Measurements from ENCODE around the gene DISC1. TPM values are rescaled to one million over a fixed set of nuclear protein-coding genes. Genes with fewer than 3 reads are reported as not detected.

Gene DISC1
- total RNA-seq, 2 donors from 2014 or later = 3.9 to 8.2 TPM

DNA sequence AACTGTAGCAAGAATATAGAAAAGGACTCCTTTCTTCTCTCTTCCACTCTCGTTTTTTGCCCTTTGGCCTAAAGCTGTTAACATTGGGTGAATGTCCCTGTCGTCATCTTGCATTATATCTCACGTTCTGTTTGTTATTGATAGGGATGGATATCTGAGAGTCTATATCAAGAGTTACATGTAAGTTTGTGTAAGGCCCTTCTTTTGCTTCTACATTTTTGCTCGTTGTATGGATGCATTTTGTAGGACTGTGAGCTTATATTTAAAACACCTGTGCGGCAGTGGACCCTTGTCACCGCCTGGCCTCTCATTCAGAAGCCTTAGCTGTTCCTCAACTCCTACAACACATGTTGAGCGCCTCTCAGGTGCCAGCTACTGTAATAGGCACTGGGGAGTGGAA lies 211.9 kb downstream of the DISC1 start:
- no peak for ATAC-seq (replicated peaks)
- H3K36me3 Mint-ChIP-seq (ENCODE audit: low read depth) = no peaks in the 10 kb centered on the region
- no peaks in the 10 kb centered on the region for H3K27me3 Mint-ChIP-seq
- no peaks in the 10 kb centered on the region for H3K9me3 Mint-ChIP-seq
- no peak overlapping the region for H3K4me3 Mint-ChIP-seq
- no peak overlapping the region for H3K27ac Mint-ChIP-seq
- peaks cover 3% of the 10 kb centered on the region for H3K4me1 Mint-ChIP-seq

DNA sequence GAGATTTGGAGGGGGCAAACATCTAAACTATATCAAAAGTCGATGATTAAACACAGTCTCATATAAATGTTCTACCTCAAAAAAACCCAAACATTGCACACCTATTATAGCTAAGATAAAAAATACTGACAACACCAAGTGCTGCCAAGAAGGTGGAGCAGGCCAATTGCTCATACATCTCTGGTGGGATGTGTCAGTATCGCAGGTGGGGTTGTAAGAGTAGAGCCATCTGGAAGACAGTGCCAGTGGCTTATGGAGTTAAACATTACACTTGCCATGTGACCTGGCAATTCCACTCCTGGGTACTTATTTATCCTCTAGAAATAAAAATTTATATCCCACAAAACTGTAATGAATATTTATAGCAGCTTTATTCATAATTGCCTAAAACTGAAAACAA lies 213.4 kb downstream of the DISC1 start:
- Mint-ChIP-seq H3K27ac (no peak overlapping the region), H3K36me3 (ENCODE audit: low read depth) (no peaks in the 10 kb centered on the region), H3K4me1 (peaks cover 8% of the 10 kb centered on the region), H3K27me3 (no peaks in the 10 kb centered on the region), H3K4me3 (no peak overlapping the region), H3K9me3 (no peaks in the 10 kb centered on the region)
- ATAC-seq (replicated peaks) = no peak

DNA sequence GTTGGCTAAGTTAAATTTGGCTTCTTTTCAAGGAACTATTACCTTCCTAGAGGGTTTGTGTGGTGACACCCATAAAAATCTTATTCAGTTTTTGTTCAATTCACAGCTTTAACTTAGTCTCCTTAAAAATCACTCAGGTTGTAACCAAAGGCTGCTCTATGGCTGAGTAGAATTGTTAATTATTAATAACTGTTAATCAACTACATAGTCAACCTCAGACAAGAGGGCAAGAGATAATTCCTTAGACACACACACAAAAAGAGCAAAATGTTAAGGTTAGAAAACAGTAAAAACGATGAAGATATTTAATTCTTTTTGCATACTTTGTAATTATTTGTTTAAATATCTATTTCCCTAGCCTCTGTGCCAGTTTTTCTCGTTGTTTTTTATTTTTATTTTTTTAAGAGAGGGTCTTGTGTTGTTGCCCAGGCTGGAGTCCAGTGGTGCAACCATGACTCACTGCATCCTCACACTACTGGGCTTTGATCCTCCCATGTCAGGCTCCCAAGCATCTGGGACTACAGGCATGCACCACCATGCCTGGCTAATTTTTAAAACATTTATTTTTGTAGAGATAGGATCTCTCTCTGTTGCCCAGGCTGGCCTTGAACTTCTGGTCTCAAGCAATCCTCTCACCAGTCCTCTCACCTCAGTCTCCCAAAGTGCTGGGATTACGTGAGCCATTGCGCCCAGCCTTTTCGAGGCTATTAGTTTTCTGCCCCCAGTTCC lies 215.2 kb downstream of the DISC1 start:
- H3K9me3 Mint-ChIP-seq = no peaks in the 10 kb centered on the region
- ATAC-seq (replicated peaks) = no peak
- H3K36me3 Mint-ChIP-seq (ENCODE audit: low read depth) = no peaks in the 10 kb centered on the region
- H3K27me3 Mint-ChIP-seq = no peaks in the 10 kb centered on the region
- no peak overlapping the region for H3K27ac Mint-ChIP-seq
- peaks cover 13% of the 10 kb centered on the region for H3K4me1 Mint-ChIP-seq
- no peak overlapping the region for H3K4me3 Mint-ChIP-seq

DNA sequence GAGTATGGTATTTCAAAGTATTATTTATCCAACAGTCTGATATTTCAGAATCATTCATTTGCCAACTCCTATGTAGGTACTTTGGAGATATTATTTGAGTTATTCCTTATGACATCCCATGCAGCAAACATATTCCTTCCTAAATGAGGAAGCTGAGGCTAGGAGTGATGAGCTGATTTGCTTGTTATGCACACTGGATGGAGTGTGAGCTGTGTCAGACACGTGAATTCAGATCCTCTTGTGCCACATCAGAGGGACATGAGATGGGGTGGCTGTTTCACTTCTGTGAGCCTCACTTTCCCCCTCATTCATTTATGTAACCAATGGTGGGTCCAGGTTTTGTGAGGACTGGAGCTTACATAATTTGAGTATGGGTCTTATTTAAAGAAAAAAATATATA lies 215.9 kb downstream of the DISC1 start:
- Mint-ChIP-seq H3K4me1 (peaks cover 13% of the 10 kb centered on the region), H3K27me3 (no peaks in the 10 kb centered on the region)
- ATAC-seq (replicated peaks) = no peak

GRCh38 chr1:231844986-231845502 lies 218.5 kb downstream of the DISC1 start:
- H3K36me3 Mint-ChIP-seq (ENCODE audit: low read depth) = no peaks in the 10 kb centered on the region
- H3K4me3 Mint-ChIP-seq = no peak overlapping the region
- H3K27me3 Mint-ChIP-seq = no peaks in the 10 kb centered on the region
- H3K4me1 Mint-ChIP-seq = peaks cover 13% of the 10 kb centered on the region
- ATAC-seq (replicated peaks) = no peak
- no peaks in the 10 kb centered on the region for H3K9me3 Mint-ChIP-seq
- H3K27ac Mint-ChIP-seq = peak overlapping the region; percentile 39

More for the DNA sequence above, 215.9 kb downstream of the DISC1 start:
- no peak overlapping the region for H3K4me3 Mint-ChIP-seq
- H3K9me3 Mint-ChIP-seq = no peaks in the 10 kb centered on the region
- no peak overlapping the region for H3K27ac Mint-ChIP-seq
- no peaks in the 10 kb centered on the region for H3K36me3 Mint-ChIP-seq (ENCODE audit: low read depth)

- H3K27me3 Mint-ChIP-seq = no peaks in the 10 kb centered on the region
- no peaks in the 10 kb centered on the region for H3K9me3 Mint-ChIP-seq
- H3K36me3 Mint-ChIP-seq (ENCODE audit: low read depth) = no peaks in the 10 kb centered on the region
- H3K27ac Mint-ChIP-seq = no peak overlapping the region
- peaks cover 13% of the 10 kb centered on the region for H3K4me1 Mint-ChIP-seq
- no peak overlapping the region for H3K4me3 Mint-ChIP-seq
- no peak for ATAC-seq (replicated peaks)
Observed at GRCh38 chr1:231847612-231848397, 221.2 kb downstream of the DISC1 start.

- Mint-ChIP-seq H3K36me3 (ENCODE audit: low read depth) (no peaks in the 10 kb centered on the region), H3K9me3 (no peaks in the 10 kb centered on the region), H3K4me3 (no peak overlapping the region), H3K27ac (no peak overlapping the region), H3K4me1 (peaks cover 5% of the 10 kb centered on the region), H3K27me3 (no peaks in the 10 kb centered on the region)
- ATAC-seq (replicated peaks) = no peak
Observed at GRCh38 chr1:231849981-231850380, 223.4 kb downstream of the DISC1 start.

DNA sequence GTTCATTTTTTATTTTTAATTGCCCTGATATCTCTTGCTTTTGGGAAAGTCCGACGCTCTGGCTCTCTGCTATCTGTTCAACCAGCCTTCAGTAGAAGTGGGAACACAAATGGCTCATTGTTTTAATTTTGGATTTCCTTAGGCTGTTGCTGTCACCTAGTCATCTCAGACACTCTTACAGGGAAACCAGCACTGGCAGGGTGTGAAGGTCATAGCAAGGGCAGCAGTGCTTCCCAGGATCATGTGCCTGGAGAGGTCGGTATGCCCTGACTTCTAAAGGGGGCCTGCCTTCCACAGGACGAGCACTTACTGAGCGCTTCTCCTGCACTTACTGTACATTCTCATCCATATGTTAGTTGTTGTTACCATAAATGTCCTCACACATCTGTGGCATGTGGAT lies 224.2 kb downstream of the DISC1 start:
- no peak for ATAC-seq (replicated peaks)
- no peaks in the 10 kb centered on the region for H3K36me3 Mint-ChIP-seq (ENCODE audit: low read depth)
- H3K4me1 Mint-ChIP-seq = no peaks in the 10 kb centered on the region
- H3K9me3 Mint-ChIP-seq = no peaks in the 10 kb centered on the region
- no peak overlapping the region for H3K27ac Mint-ChIP-seq
- H3K27me3 Mint-ChIP-seq = no peaks in the 10 kb centered on the region
- H3K4me3 Mint-ChIP-seq = no peak overlapping the region

DNA sequence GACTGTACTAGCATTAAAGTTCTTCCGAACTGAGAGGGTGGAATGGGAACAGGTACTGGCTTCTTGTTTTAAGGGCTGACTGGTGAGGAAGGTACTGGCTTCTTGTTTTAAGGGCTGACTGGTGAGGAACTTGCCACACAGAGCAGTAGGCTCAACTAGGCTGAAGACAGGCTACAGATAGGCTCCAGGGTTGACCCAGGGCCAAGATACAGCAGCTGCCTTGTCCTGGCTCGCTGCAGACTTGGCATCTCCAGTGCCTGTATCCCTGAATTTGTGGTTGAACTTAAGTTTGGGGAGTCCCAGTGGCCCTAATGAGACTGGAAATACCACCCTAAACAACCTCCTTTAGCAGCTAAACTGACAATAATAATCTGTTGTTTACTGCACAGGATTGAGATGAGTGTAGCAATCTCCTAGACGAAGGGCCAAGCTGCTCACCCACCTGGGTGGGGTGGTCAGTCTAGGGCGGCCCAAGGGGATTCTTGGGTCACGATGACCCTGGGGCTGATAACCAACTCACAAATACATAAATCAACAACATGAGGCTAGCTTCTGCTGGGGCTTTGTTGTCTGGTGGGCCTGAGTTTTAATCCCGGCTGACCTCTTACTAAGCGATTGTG lies 227.1 kb downstream of the DISC1 start:
- H3K36me3 Mint-ChIP-seq (ENCODE audit: low read depth) = no peaks in the 10 kb centered on the region
- H3K27me3 Mint-ChIP-seq = no peaks in the 10 kb centered on the region
- H3K27ac Mint-ChIP-seq = no peak overlapping the region
- H3K4me1 Mint-ChIP-seq = no peaks in the 10 kb centered on the region
- H3K9me3 Mint-ChIP-seq = no peaks in the 10 kb centered on the region
- no peak for ATAC-seq (replicated peaks)
- H3K4me3 Mint-ChIP-seq = no peak overlapping the region

DNA sequence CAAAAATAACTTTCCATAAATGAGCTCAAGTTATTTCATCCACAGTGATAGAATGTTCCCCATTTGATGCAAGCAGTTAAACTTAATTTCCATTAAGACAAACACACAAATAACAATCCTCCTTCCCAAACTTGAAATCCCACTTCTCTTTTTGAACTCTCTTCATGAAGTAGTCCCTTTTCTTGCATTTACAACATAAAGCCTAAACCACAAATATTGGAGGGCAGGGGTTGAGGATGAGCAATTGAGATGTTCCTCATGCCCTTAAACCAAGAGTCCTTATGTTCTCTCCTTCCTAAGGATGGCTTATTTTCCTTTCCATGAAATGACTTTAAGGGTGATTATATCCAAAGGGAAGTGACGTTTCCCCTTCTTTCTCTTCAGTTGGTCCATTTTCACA lies 228.8 kb downstream of the DISC1 start:
- no peaks in the 10 kb centered on the region for H3K36me3 Mint-ChIP-seq (ENCODE audit: low read depth)
- no peak overlapping the region for H3K27ac Mint-ChIP-seq
- no peaks in the 10 kb centered on the region for H3K9me3 Mint-ChIP-seq
- no peak for ATAC-seq (replicated peaks)
- no peaks in the 10 kb centered on the region for H3K4me1 Mint-ChIP-seq
- no peak overlapping the region for H3K4me3 Mint-ChIP-seq
- no peaks in the 10 kb centered on the region for H3K27me3 Mint-ChIP-seq

DNA sequence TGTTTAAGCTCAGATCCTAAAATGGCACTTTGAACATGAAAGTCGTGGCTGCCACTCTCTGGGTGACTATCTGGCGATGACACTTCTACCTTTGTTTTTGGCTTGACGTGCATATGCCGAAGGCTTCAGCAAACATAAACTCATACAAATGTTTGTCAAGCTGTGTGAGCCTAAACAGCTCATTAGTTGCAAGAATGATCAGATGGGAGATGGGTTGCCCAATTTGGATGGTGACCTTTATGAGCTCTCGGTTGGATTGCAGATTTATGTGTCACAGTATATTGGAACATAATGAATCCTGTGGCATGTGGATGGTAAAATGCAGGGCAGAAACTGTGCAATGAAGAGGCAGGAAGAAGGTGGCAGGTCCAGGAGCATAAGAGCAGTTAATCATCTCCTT lies 229.3 kb downstream of the DISC1 start:
- Mint-ChIP-seq H3K27ac (no peak overlapping the region), H3K4me1 (peaks cover 5% of the 10 kb centered on the region), H3K27me3 (no peaks in the 10 kb centered on the region), H3K36me3 (ENCODE audit: low read depth) (no peaks in the 10 kb centered on the region), H3K4me3 (no peak overlapping the region), H3K9me3 (no peaks in the 10 kb centered on the region)
- no peak for ATAC-seq (replicated peaks)

DNA sequence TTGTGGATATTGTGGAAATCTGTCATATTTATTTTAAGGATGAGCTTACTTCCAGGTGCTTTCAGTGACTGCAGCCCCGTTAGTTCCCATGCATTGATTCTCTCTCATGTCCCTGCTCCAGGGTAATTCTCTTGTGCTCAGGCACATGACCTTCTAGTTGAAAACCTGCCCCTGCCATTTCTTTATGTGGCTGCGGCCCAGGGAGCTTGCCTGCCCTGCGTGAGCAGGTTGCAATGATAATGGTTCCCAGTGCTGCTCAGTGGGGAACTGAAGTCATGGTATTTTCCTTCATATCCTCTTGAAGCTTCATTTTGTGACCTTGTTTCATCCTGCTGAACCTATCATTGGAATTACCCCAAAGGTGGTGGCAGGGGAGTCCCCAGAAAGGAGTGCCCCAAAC lies 229.8 kb downstream of the DISC1 start:
- ATAC-seq (replicated peaks) = no peak
- no peaks in the 10 kb centered on the region for H3K9me3 Mint-ChIP-seq
- peaks cover 5% of the 10 kb centered on the region for H3K4me1 Mint-ChIP-seq
- no peaks in the 10 kb centered on the region for H3K36me3 Mint-ChIP-seq (ENCODE audit: low read depth)
- H3K27me3 Mint-ChIP-seq = no peaks in the 10 kb centered on the region
- no peak overlapping the region for H3K27ac Mint-ChIP-seq
- H3K4me3 Mint-ChIP-seq = no peak overlapping the region

GRCh38 chr1:231856894-231857293 lies 230.3 kb downstream of the DISC1 start:
- ATAC-seq (replicated peaks) = no peak
- Mint-ChIP-seq H3K36me3 (ENCODE audit: low read depth) (no peaks in the 10 kb centered on the region), H3K4me3 (no peak overlapping the region)

GRCh38 chr1:231857609-231858135 lies 231.1 kb downstream of the DISC1 start:
- ATAC-seq (replicated peaks) = no peak
- Mint-ChIP-seq H3K27me3 (no peaks in the 10 kb centered on the region), H3K4me3 (no peak overlapping the region), H3K27ac (no peak overlapping the region), H3K4me1 (peaks cover 5% of the 10 kb centered on the region), H3K9me3 (no peaks in the 10 kb centered on the region), H3K36me3 (ENCODE audit: low read depth) (no peaks in the 10 kb centered on the region)

More at GRCh38 chr1:231856894-231857293, 230.3 kb downstream of the DISC1 start:
- Mint-ChIP-seq H3K27me3 (no peaks in the 10 kb centered on the region), H3K27ac (no peak overlapping the region), H3K4me1 (peaks cover 5% of the 10 kb centered on the region), H3K9me3 (no peaks in the 10 kb centered on the region)
